DND-41 (cell line): ENCODE measurements around the gene ZNF135.

Source experiments
- ATAC-seq: fragments of 200-7000 bp; cut with Tn5 transposase; 3 replicates; pipeline ENCODE4 v1.9.1; 2021; ENCODE audit warnings: low read depth; ENCODE audit not compliant: insufficient read depth
- DNase-seq: peaks from one replicate; pipeline ENCODE4 v3.0.0-alpha.2; 2020
- H2AFZ ChIP-seq: 2 replicates; pipeline ENCODE4 v1.6.0; 2012; ENCODE audit warnings: low read depth, low read length
- H3K27ac ChIP-seq: 2 replicates; pipeline ENCODE4 v1.5.1; 2012; ENCODE audit warnings: low read length, inconsistent platforms
- H3K27me3 ChIP-seq: fragments of 200-600 bp; sonication (generic); 2 replicates; pipeline ENCODE4 v1.6.0; 2012; ENCODE audit warnings: low read length, mild to moderate bottlenecking, inconsistent platforms; ENCODE audit not compliant: insufficient read depth, poor library complexity
- H3K36me3 ChIP-seq: 2 replicates; pipeline ENCODE4 v1.5.1; 2012; ENCODE audit warnings: low read length, inconsistent platforms; ENCODE audit not compliant: insufficient read depth
- H3K4me1 ChIP-seq: 2 replicates; pipeline ENCODE4 v1.5.1; 2012; ENCODE audit warnings: mild to moderate bottlenecking, low read length; ENCODE audit not compliant: insufficient read depth
- H3K4me2 ChIP-seq: 2 replicates; pipeline ENCODE4 v1.6.0; 2012; ENCODE audit warnings: mild to moderate bottlenecking, moderate library complexity, low read length, inconsistent platforms; ENCODE audit not compliant: insufficient read depth
- H3K4me3 ChIP-seq, 2 experiments: fragments of 200-600 bp in 1 of 2; shearing (Covaris generic) in 1 of 2; 2 replicates each; pipeline ENCODE4 v1.5.1; 2012 to 2016; ENCODE audit warnings: inconsistent platforms in 2 of 2, low read length in 2 of 2, mild to moderate bottlenecking in 2 of 2, low read depth in 1 of 2, moderate library complexity in 1 of 2
- H3K79me2 ChIP-seq: 2 replicates; pipeline ENCODE4 v1.6.0; 2012; ENCODE audit warnings: low read length, inconsistent platforms; ENCODE audit not compliant: insufficient read depth
- H3K9ac ChIP-seq: 2 replicates; pipeline ENCODE4 v1.6.0; 2012; ENCODE audit warnings: low read depth, mild to moderate bottlenecking, inconsistent platforms, low read length, moderate library complexity
- H3K9me3 ChIP-seq: 2 replicates; pipeline ENCODE4 v1.5.1; 2012; ENCODE audit warnings: low read length, moderate library complexity, mild to moderate bottlenecking, inconsistent platforms; ENCODE audit not compliant: insufficient read depth, severe bottlenecking
- H4K20me1 ChIP-seq: 2 replicates; pipeline ENCODE4 v1.6.0; 2012; ENCODE audit warnings: low read length; ENCODE audit not compliant: insufficient read depth
- CTCF ChIP-seq: IDR thresholded peaks from 2 replicates; pipeline ENCODE4 v1.5.1; 2012; ENCODE audit warnings: borderline replicate concordance, low read length, moderate library complexity, mild to moderate bottlenecking; ENCODE audit not compliant: poor library complexity, severe bottlenecking; ENCODE audit errors: extremely low read depth
- EZH2 ChIP-seq: IDR thresholded peaks from 3 replicates; pipeline ENCODE4 v1.6.1; 2012; ENCODE audit warnings: borderline replicate concordance, low read depth, mild to moderate bottlenecking, moderate library complexity, low read length, inconsistent platforms; ENCODE audit not compliant: severe bottlenecking

ZNF135 gene

GRCh38 chr19:58108546-58108817 is 49.4 kb downstream of the ZNF135 start:
- no peaks in the 10 kb centered on the region for H3K36me3 ChIP-seq
- no peak overlapping the region for H3K4me3 ChIP-seq
- no peak for ATAC-seq
- no peaks in the 10 kb centered on the region for H4K20me1 ChIP-seq
- H3K4me2 ChIP-seq = no peak overlapping the region
- H2AFZ ChIP-seq = no peak overlapping the region
- no peak for DNase-seq
- peaks cover 49% of the 10 kb centered on the region for H3K9me3 ChIP-seq
- H3K27me3 ChIP-seq = no peaks in the 10 kb centered on the region
- no peak overlapping the region for H3K9ac ChIP-seq
- H3K4me1 ChIP-seq = no peaks in the 10 kb centered on the region
- TF ChIP-seq EZH2 (no peak), CTCF (no peak)
- H3K27ac ChIP-seq = no peak overlapping the region
- H3K79me2 ChIP-seq = no peaks in the 10 kb centered on the region

- Histone ChIP-seq H3K79me2 (no peaks in the 10 kb centered on the region), H2AFZ (no peak overlapping the region), H3K27me3 (no peaks in the 10 kb centered on the region), H3K9me3 (peaks cover 56% of the 10 kb centered on the region), H4K20me1 (no peaks in the 10 kb centered on the region), H3K9ac (no peak overlapping the region), H3K4me1 (no peaks in the 10 kb centered on the region), H3K36me3 (no peaks in the 10 kb centered on the region), H3K4me3 (no peak overlapping the region), H3K27ac (no peak overlapping the region), H3K4me2 (no peak overlapping the region)
- ATAC-seq = no peak
- DNase-seq = no peak
- TF ChIP-seq EZH2 (no peak), CTCF (no peak)
These were observed 58.9 kb downstream of the ZNF135 start for GRCh38 chr19:58117841-58118575.

GRCh38 chr19:58118979-58119733 is 60.1 kb downstream of the ZNF135 start:
- no peak overlapping the region for H2AFZ ChIP-seq
- H3K4me3 ChIP-seq = no peak overlapping the region
- no peaks in the 10 kb centered on the region for H3K27me3 ChIP-seq
- H3K4me2 ChIP-seq = no peak overlapping the region
- H3K27ac ChIP-seq = no peak overlapping the region
- no peaks in the 10 kb centered on the region for H3K36me3 ChIP-seq
- H3K4me1 ChIP-seq = no peaks in the 10 kb centered on the region
- H4K20me1 ChIP-seq = no peaks in the 10 kb centered on the region
- H3K9me3 ChIP-seq = peaks cover 64% of the 10 kb centered on the region
- H3K79me2 ChIP-seq = no peaks in the 10 kb centered on the region
- no peak for ATAC-seq
- no peak for DNase-seq
- no peak overlapping the region for H3K9ac ChIP-seq
- TF ChIP-seq EZH2 (no peak), CTCF (no peak)
